ENCODE data around the gene KCNH1. TPM values are rescaled to one million over a fixed set of nuclear protein-coding genes. Genes with fewer than 3 reads are reported as not detected.

Gene KCNH1
- total and polyA plus RNA-seq, 2 experiments from 2014 or later = 0.28 TPM; not detected in 1

DNA sequence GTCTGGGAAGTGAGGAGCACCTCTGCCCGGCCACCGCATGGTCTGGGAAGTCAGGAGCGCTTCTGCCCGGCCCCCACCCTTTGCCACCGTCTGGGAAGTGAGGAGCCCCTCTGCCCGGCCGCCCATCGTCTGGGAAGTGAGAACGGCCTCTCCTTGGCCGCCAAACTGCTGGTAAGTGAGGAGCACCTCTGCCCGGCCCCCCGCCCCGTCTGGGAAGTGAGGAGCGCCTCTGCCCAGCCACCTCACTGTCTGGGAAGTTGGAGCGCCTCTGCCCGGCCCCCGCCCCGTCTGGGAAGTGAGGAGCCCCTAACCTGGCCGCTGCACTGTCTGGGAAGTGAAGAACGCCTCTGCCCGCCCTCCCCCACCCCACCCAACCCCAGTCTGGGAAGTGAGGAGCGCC lies 22.6 kb downstream of the KCNH1 start (continued):
- TF ChIP-seq ZNF462 (CRISPR knock-in tag; IDR thresholded peaks at IDR 0.05) = no peak

- H3K4me1 ChIP-seq (ENCODE audit: insufficient read depth) = no peaks in the 10 kb centered on the region; the same call in 1 of the 2 replicates
- no peak for ATAC-seq
- no peaks in the 10 kb centered on the region; the same call in 2 of the 3 replicates for H3K4me1 Mint-ChIP-seq
Measured at GRCh38 chr1:211101481-211101880, 32.5 kb downstream of the KCNH1 start.

More at GRCh38 chr1:211101481-211101880, 32.5 kb downstream of the KCNH1 start:
- TF ChIP-seq JUNB (IDR thresholded peaks at IDR 0.05; ENCODE audit: unreplicated experiment) (no peak), STAT1 (IDR thresholded peaks at IDR 0.05; ENCODE audit: unreplicated experiment) (no peak), EZH2phosphoT487 (IDR thresholded peaks at IDR 0.05; ENCODE audit: unreplicated experiment) (no peak), REST (IDR thresholded peaks at IDR 0.05; ENCODE audit: unreplicated experiment) (no peak), ZNF331 (CRISPR knock-in tag; IDR thresholded peaks at IDR 0.05; ENCODE audit: low read depth) (no peak)
- Histone ChIP-seq H3K79me2 (replicated peaks; ENCODE audit: insufficient read depth) (no peaks in the 10 kb centered on the region), H3K9me2 (ENCODE audit: insufficient read depth) (no peaks in the 10 kb centered on the region), H4K20me1 (replicated peaks; ENCODE audit: insufficient read depth) (no peaks in the 10 kb centered on the region), H3K27me3 (ENCODE audit: insufficient read depth) (no peaks in the 10 kb centered on the region), H3F3A (replicated peaks; ENCODE audit: low read depth) (no peaks in the 10 kb centered on the region), H3K27ac (ENCODE audit: low read depth) (no peak overlapping the region), H3K4me2 (no peak overlapping the region), H2AFZ (no peak overlapping the region), H3K36me3 (ENCODE audit: insufficient read depth) (no peaks in the 10 kb centered on the region), H3K4me3 (no peak overlapping the region)
- no peak for DNase-seq (ENCODE audit: low spot score)
- Mint-ChIP-seq H3K27ac (no peak overlapping the region), H3K4me3 (no peak overlapping the region), H3K36me3 (ENCODE audit: low read depth) (no peaks in the 10 kb centered on the region), H3K27me3 (ENCODE audit: insufficient read depth, low read depth, poor library complexity) (peaks cover 9% of the 10 kb centered on the region), H3K9me3 (no peaks in the 10 kb centered on the region)

All from GM23338 (cell line).